Stimulated activated effector memory CD8-positive, alpha-beta T cell treated with anti-CD3 and anti-CD28 coated beads, Interleukin-12 subunit alpha, Interleukin-12 subunit beta, amount 100 ng/mL, for 72 hours (primary cell): ENCODE results near the gene SULF2.
"Not testable (repeated sequence)": the region's sequence is repeated elsewhere in the genome, so short reads cannot be mapped to it uniquely, and the experiment has no call there.

Experiments
- ATAC-seq: fragments of 150-1000 bp; cut with Tn5 transposase; 2 replicates; pipeline ENCODE4 v1.10.0; 2021
- DNase-seq, 2 donors: peaks; one replicate each; pipeline ENCODE4 v3.0.0; 2021 to 2022; ENCODE audit warnings: low spot score in 2 of 2
- H3K27ac Mint-ChIP-seq: one replicate; pipeline ENCODE4 v1.8.0; 2022; ENCODE audit warnings: mild to moderate bottlenecking, mixed read lengths
- H3K36me3 Mint-ChIP-seq: one replicate; pipeline ENCODE4 v1.8.0; 2022; ENCODE audit warnings: mild to moderate bottlenecking, mixed read lengths
- H3K4me1 Mint-ChIP-seq: one replicate; pipeline ENCODE4 v1.8.0; 2022; ENCODE audit warnings: mixed read lengths
- H3K4me3 Mint-ChIP-seq: one replicate; pipeline ENCODE4 v1.8.0; 2022; ENCODE audit warnings: mild to moderate bottlenecking, mixed read lengths
- H3K9me3 Mint-ChIP-seq: one replicate; pipeline ENCODE4 v1.8.0; 2022; ENCODE audit warnings: mixed read lengths

The SULF2 gene

GRCh38 chr20:47785311-47785853 is at the start of gene SULF2:
Gene SULF2 (minus strand): TSS chr20:47785481. CDS start chr20:47757363, 28,118 bp downstream.
- ATAC-seq (no peak), DNase-seq (no peak)
- Mint-ChIP-seq H3K27ac (no peak within 1 kb of the TSS), H3K9me3 (no peaks in the 10 kb centered on the region), H3K4me1 (peaks cover 8% of the 10 kb centered on the region), H3K36me3 (no peaks in the 10 kb centered on the region), H3K4me3 (peak within 1 kb of the TSS; percentile 50)

GRCh38 chr20:47831675-47832074 is 46.4 kb upstream of the SULF2 start:
- H3K9me3 Mint-ChIP-seq, H3K27ac Mint-ChIP-seq, DNase-seq, H3K4me1 Mint-ChIP-seq, H3K4me3 Mint-ChIP-seq, ATAC-seq, H3K36me3 Mint-ChIP-seq: not testable (repeated sequence)

GRCh38 chr20:47826716-47827115 is 41.4 kb upstream of the SULF2 start:
- H3K4me1 Mint-ChIP-seq, H3K9me3 Mint-ChIP-seq, H3K4me3 Mint-ChIP-seq, H3K36me3 Mint-ChIP-seq, H3K27ac Mint-ChIP-seq, ATAC-seq, DNase-seq: not testable (repeated sequence)

DNA sequence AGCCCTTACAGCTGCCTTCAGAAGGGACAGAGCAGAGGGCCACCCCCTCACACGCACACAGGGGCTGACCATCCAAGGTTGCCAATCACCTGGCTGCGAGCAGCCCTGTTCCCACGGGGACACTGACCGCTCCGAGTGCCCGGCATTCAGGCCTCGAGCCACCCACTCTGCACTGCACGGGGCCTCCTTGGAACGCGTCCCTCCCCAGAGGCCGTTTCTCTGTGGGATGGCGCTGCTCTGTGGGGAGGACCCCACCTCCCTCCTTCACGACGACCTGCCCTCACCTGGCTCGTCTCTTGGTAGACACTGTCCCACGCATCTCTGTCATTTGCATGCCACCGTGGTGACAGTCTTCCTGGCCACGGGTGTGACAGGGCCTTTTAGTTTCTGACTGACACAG is 40.7 kb upstream of the SULF2 start:
- DNase-seq, H3K4me3 Mint-ChIP-seq, H3K9me3 Mint-ChIP-seq, ATAC-seq, H3K36me3 Mint-ChIP-seq, H3K27ac Mint-ChIP-seq, H3K4me1 Mint-ChIP-seq: not testable (repeated sequence)

DNA sequence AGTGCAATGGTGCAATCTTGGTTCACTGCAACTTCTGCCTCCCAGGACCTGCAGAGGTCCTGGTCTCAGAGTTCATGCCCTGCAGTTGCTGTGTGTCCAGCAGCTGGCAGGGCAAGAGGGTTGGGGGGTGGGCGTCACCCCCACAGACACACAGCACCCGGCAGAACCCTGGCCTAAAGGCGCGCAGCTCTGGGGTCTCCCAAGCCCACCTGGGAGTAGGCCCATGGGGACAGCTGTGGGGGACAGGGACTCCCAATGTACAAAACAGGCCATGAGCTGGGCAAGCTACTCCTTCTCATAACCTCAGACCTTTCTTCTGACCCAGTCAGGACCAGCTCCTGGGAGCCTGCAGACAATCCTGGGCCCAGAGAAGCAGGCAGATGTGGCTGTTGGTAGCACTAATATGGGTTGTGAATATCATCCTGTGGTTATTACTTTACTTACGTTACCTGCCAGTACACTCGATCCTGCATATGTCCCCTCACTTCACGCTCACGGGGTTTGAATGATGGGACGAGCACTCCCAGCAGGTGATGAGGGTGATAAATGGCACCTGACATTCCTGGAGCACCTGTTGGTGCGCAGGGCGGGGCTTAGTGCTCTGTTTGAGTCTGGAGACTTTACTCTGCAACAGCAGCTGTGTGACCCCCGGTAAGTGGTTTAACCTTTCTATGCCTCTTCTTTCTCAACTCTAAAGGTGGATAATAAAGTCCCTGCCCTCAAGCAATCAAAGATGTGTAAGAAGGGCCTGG is 39.9 kb upstream of the SULF2 start:
- DNase-seq (no peak), ATAC-seq (no peak)
- H3K4me1 Mint-ChIP-seq = no peaks in the 10 kb centered on the region
- no peak overlapping the region for H3K4me3 Mint-ChIP-seq
- no peaks in the 10 kb centered on the region for H3K9me3 Mint-ChIP-seq
- no peaks in the 10 kb centered on the region for H3K36me3 Mint-ChIP-seq
- no peak overlapping the region for H3K27ac Mint-ChIP-seq

DNA sequence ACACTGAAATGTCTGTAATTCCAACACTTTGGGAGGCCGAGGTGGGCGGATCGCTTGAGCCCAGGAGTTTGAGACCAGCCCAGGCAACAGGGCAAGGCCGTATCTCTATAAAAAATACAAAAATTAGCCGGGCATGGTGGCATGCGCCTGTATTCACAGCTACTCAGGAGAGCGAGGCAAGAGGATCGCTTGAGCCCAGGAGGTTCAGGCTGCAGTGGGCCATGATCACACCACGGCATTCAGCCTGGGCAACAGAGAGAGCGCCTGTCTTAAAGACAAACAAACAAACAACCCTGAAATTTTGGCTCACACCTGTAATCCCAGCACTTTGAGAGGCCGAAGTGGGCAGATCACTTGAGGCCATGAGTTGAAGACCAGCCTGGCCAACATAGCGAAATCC is 38.7 kb upstream of the SULF2 start:
- H3K4me3 Mint-ChIP-seq, H3K27ac Mint-ChIP-seq, ATAC-seq, H3K36me3 Mint-ChIP-seq, H3K4me1 Mint-ChIP-seq, H3K9me3 Mint-ChIP-seq, DNase-seq: not testable (repeated sequence)

DNA sequence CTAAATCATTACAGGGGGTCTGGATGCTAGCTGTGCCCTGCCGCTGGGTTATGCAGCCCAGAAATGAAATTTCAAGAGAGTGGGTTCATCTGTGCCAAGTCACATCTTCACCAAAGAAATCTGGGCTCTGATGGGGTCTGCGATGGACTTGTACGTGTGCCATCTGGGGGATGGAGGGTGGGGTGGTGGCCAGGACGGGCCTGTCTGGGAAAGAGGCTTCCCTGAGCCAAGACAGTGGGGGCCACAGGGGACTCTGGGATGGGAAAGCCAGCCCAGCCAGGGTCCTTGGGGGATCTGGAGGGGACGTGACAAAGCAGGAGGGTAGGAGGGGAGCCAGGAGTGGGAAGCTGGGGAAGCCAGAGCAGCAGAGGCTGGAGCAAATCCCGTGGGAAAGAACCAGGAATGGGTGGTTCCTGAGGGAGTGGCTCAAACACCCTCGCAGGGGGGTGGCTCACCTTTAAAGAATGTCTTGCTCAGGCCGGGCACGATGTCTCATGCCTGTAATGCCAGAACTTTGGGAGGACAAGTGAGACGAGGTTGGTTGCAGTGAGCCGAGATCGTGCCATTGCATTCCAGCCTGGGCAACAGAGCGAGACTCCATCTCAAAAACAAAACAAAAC is 36.3 kb upstream of the SULF2 start:
- no peaks in the 10 kb centered on the region for H3K36me3 Mint-ChIP-seq
- H3K4me1 Mint-ChIP-seq = no peaks in the 10 kb centered on the region
- H3K9me3 Mint-ChIP-seq = no peaks in the 10 kb centered on the region
- no peak for ATAC-seq
- DNase-seq = no peak
- no peak overlapping the region for H3K4me3 Mint-ChIP-seq
- no peak overlapping the region for H3K27ac Mint-ChIP-seq

DNA sequence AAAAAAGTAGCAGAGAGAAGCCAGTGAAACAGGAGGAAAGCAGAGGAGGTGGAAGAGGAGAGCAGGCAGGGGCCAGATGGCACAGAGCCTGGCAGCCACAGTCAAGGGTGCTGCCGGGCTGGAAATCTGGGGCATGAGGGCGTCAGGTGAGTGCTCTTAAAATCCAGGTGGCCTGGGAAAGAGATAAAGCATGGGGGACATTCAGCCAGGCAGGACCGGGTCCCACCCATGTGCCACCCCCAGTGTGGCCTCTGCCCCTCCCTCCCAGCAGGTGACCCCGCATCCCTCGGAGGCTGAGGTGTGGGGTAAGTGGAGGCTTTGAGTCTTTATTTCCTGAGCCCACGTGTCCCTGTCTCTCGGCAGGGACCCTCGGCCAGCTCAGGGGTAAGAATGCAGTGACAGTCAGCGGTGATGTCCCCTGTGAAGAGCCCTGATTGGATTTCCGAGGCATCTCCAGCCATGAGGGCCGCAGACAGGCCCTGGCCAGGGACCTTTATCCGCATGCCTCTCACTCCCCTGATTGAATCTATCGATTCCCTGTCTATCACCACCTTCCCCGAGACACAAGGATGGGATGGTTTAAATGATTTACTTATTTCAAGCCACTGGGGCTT is 33.8 kb upstream of the SULF2 start:
- no peak overlapping the region for H3K4me3 Mint-ChIP-seq
- H3K27ac Mint-ChIP-seq = no peak overlapping the region
- no peaks in the 10 kb centered on the region for H3K4me1 Mint-ChIP-seq
- no peaks in the 10 kb centered on the region for H3K36me3 Mint-ChIP-seq
- DNase-seq = no peak
- peaks cover under 1% of the 10 kb centered on the region for H3K9me3 Mint-ChIP-seq
- no peak for ATAC-seq

- peaks cover 5% of the 10 kb centered on the region for H3K9me3 Mint-ChIP-seq
- DNase-seq = no peak
- no peak overlapping the region for H3K4me3 Mint-ChIP-seq
Measured at GRCh38 chr20:47818466-47818865, 33.2 kb upstream of the SULF2 start.

DNA sequence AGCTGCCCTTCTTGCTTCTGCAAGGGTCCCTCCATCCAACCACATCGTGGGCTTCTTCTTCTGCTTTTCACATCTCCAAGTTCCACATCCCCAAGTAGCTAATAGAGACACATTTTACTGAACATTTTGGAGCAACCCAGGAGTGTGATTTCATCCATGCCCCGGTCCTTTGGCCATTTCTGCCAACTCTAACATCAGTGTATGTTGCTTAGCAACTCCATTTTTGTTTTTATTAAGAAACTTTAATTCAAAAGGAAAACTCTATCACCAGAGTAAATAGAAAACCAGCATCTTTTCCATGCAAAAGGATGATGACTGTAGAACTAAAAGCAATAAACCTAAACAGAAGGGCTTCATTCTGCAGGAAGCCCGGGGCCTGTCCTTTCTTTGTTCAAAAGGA is 32.7 kb upstream of the SULF2 start:
- Mint-ChIP-seq H3K36me3 (no peaks in the 10 kb centered on the region), H3K4me1 (no peaks in the 10 kb centered on the region), H3K9me3 (peaks cover 5% of the 10 kb centered on the region), H3K4me3 (no peak overlapping the region), H3K27ac (no peak overlapping the region)
- no peak for ATAC-seq
- DNase-seq = no peak

More at GRCh38 chr20:47818466-47818865, 33.2 kb upstream of the SULF2 start:
- Mint-ChIP-seq H3K4me1 (no peaks in the 10 kb centered on the region), H3K27ac (no peak overlapping the region), H3K36me3 (no peaks in the 10 kb centered on the region)
- ATAC-seq = no peak

GRCh38 chr20:47817573-47817972 is 32.3 kb upstream of the SULF2 start:
- no peaks in the 10 kb centered on the region for H3K4me1 Mint-ChIP-seq
- ATAC-seq = no peak
- H3K4me3 Mint-ChIP-seq = no peak overlapping the region
- no peak for DNase-seq
- H3K36me3 Mint-ChIP-seq = no peaks in the 10 kb centered on the region
- no peak overlapping the region for H3K27ac Mint-ChIP-seq
- H3K9me3 Mint-ChIP-seq = peaks cover 5% of the 10 kb centered on the region

DNA sequence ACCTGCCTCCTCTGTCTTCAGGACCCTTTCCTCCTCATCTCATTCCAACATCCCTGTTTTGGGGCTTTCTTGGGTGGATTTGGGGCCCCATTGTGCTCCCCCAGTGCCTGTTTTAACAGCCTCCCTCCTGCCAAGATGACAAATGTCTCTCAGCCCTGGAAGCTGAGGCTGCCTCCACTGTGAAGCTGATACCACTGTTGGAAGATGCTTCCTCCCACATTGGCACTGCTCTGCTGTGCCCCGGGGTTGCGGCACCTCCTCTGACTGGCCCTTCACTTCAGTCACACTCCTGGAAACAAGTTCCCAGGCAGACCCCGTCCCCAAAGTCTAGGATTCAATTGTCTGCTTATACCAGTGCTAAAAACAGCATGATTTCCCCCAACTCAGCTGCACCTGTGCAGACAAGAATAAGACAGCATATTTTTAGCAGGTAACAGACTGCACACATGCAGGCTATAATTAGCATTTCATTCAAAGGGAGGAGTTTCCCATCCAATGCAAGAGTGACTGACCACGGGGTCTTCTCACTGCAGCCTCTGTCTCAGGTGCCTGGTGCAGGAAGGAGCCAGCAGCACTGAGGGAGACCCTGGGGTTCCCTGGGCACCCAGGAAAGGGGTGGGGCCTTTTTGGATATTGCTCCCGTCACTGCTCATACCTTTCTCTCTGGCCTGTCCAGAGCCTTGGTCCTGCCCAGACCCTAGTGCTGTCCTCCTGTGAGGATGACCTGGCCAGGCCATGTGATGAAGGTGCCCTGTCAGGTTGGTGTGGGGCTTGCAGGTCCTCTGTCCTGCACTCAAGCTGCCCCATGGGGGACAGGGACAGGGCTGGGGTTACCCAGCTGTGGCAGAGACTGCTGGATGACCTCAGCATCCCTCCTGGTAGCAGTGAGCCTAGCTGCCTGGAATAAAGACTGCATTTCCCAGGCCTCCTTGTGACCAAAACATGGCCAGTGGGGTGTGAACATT is 31.5 kb upstream of the SULF2 start:
- ATAC-seq = no peak
- Mint-ChIP-seq H3K9me3 (peaks cover 5% of the 10 kb centered on the region), H3K36me3 (no peaks in the 10 kb centered on the region), H3K4me3 (no peak overlapping the region), H3K4me1 (no peaks in the 10 kb centered on the region), H3K27ac (no peak overlapping the region)
- DNase-seq = no peak

DNA sequence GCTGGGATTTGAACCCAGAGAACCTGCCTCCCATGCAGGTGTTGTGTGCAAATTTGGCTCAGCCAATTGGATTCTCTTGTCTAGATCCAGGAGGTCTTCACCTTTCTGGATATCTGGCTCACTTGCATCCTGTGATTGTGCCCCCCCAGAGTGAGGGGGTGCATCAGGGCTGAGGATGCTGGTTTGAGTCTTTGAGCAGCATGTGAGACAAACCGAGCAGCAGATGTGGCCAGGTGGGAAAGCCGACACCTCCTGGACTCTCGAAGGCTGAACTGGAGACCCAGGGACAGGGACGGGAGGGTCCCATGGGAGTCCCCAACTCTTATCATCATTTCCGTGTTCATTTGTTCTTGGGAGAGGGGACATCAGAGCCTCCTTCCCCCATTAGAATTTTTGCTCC is 30.6 kb upstream of the SULF2 start:
- Mint-ChIP-seq H3K4me1 (no peaks in the 10 kb centered on the region), H3K9me3 (peaks cover 5% of the 10 kb centered on the region), H3K4me3 (no peak overlapping the region), H3K27ac (no peak overlapping the region), H3K36me3 (no peaks in the 10 kb centered on the region)
- ATAC-seq (no peak), DNase-seq (no peak)

DNA sequence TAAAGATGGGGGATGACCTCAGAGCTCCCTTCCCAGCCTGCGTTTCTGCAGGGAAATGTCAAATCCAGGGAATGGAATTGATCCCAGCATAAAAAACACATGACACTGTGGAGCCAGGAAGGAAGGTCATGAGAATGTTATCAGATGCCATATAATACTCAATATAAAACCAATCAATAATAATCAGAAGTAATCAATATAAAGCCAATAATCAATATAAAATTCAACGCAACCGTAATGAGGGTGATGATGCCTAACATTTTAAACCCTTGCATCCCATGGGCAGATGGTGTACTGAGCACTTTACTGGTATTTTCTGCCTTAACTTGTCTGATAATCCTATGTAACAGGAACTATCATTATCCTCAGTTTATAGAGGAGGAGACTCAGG is 30.1 kb upstream of the SULF2 start:
- ATAC-seq = no peak
- Mint-ChIP-seq H3K4me3 (no peak overlapping the region), H3K4me1 (no peaks in the 10 kb centered on the region), H3K36me3 (no peaks in the 10 kb centered on the region), H3K9me3 (peaks cover 5% of the 10 kb centered on the region), H3K27ac (no peak overlapping the region)
- DNase-seq = no peak
